HepG2 (cell line): ENCODE measurements around the gene DOCK3. TPM values are rescaled to one million over a fixed set of nuclear protein-coding genes. Genes with fewer than 3 reads are reported as not detected.

Experiments used
- ATAC-seq: fragments of 200-7000 bp; cut with Tn5 transposase; 3 replicates; pipeline ENCODE4 v1.9.1; 2020; ENCODE audit warnings: mild to moderate bottlenecking, moderate library complexity
- BruUV-seq: library from RNA; stranded (reverse); fragments of 400-500 nt; replicated peaks from 2 replicates; lab custom pipeline; 2021; lab: Mats Ljungman, UMichigan
- CTCF ChIA-PET: fragments of 300-600 bp; formaldehyde crosslinking; extraction: SDS; loops from one replicate; lab custom pipeline; 2021; ENCODE audit warnings: low total read pairs, inconsistent platforms, low intra/inter-chr PET ratio; lab: Yijun Ruan, JAX
- POLR2A ChIA-PET: fragments of 350-600 bp; sonication (Branson Sonifier 250); formaldehyde crosslinking; loops from one replicate; lab custom pipeline; 2020; ENCODE audit warnings: antibody characterized with exemption, inconsistent platforms; lab: Yijun Ruan, JAX
- DNase-seq: peaks from one replicate; pipeline ENCODE4 v3.0.0-alpha.2; 2015; ENCODE audit warnings: low spot score
- FAIRE-seq: peaks from 3 replicates; lab custom pipeline; 2011; peaks lifted over from hg19 to GRCh38; lab: Jason Lieb, UNC
- H2AFZ ChIP-seq: one replicate; pipeline ENCODE4 v1.6.1; 2011; ENCODE audit warnings: low read length, inconsistent platforms
- H3K27ac ChIP-seq: fragments of 300-600 bp; 3 replicates; pipeline ENCODE4 v1.8.0; 2011; ENCODE audit warnings: mixed run types, mild to moderate bottlenecking, mixed read lengths, low read length, inconsistent platforms; ENCODE audit not compliant: insufficient read depth; ENCODE audit errors: extremely low read length
- H3K27me3 ChIP-seq, 2 experiments: fragments of 200-600 bp in 1 of 2; 2 replicates in 1 of 2; 3 replicates in 1 of 2; pipeline versions ENCODE4 v1.6.0 to v1.8.0; 2011; ENCODE audit warnings: low read length in 2 of 2, mild to moderate bottlenecking in 2 of 2, moderate library complexity in 2 of 2, inconsistent platforms in 1 of 2; ENCODE audit not compliant: insufficient read depth in 2 of 2, control insufficient read depth in 1 of 2
- H3K36me3 ChIP-seq, 2 experiments: fragments of 200-600 bp in 1 of 2; replicated peaks in 1 of 2; 2 replicates in 1 of 2; 3 replicates in 1 of 2; pipeline versions ENCODE4 v1.5.1 to v1.8.0; 2011; ENCODE audit warnings: low read length in 2 of 2, inconsistent platforms in 1 of 2; ENCODE audit not compliant: insufficient read depth in 2 of 2, control insufficient read depth in 1 of 2
- H3K4me1 ChIP-seq: 2 replicates; pipeline ENCODE4 v1.5.1; 2012; ENCODE audit warnings: low read length, inconsistent platforms; ENCODE audit not compliant: insufficient read depth
- H3K4me2 ChIP-seq: 2 replicates; pipeline ENCODE4 v1.6.0; 2011; ENCODE audit warnings: low read depth, low read length, inconsistent platforms
- H3K4me3 ChIP-seq, 3 experiments: fragments of 200-600 bp in 1 of 3; sonication (generic), shearing (Covaris generic) in 1 of 3; replicated peaks in 1 of 3; 2 replicates each; pipeline ENCODE4 v1.5.1; 2011 to 2016; ENCODE audit warnings: low read length in 3 of 3, inconsistent platforms in 2 of 3, low read depth in 2 of 3, mild to moderate bottlenecking in 2 of 3, control low read depth in 1 of 3, mixed read lengths in 1 of 3; ENCODE audit not compliant: insufficient read depth in 1 of 3
- H3K79me2 ChIP-seq: one replicate; pipeline ENCODE4 v1.6.1; 2011; ENCODE audit warnings: low read length, inconsistent platforms; ENCODE audit not compliant: insufficient read depth
- H3K9ac ChIP-seq: 2 replicates; pipeline ENCODE4 v1.6.0; 2011; ENCODE audit warnings: mild to moderate bottlenecking, low read depth, low read length, inconsistent platforms; ENCODE audit not compliant: insufficient read depth
- H3K9me3 ChIP-seq: 2 replicates; pipeline ENCODE4 v1.5.1; 2012; ENCODE audit warnings: mild to moderate bottlenecking, low read length
- H4K20me1 ChIP-seq: 2 replicates; pipeline ENCODE4 v1.6.0; 2011; ENCODE audit warnings: inconsistent platforms, mild to moderate bottlenecking, low read length, moderate library complexity; ENCODE audit not compliant: insufficient read depth
- ETV5 ChIP-seq: IDR thresholded peaks from 2 replicates; pipeline ENCODE4 v1.6.1; 2018; ENCODE audit warnings: missing biosample characterization, missing genetic modification reagents, inconsistent platforms, borderline replicate concordance
- HOXA3 ChIP-seq: sonication (generic); formaldehyde crosslinking; IDR thresholded peaks from 2 replicates; pipeline ENCODE4 v1.5.0; 2020; ENCODE audit warnings: missing genetic modification reagents
- PHF5A ChIP-seq: IDR thresholded peaks from one replicate; pipeline ENCODE4 v1.6.1; 2018; ENCODE audit warnings: low read depth, missing genetic modification reagents; ENCODE audit not compliant: unreplicated experiment
- POLR2AphosphoS2 ChIP-seq: IDR thresholded peaks from 2 replicates; pipeline ENCODE4 v1.6.1; 2011; ENCODE audit warnings: low read depth, low read length, improper control_type of control experiment
- SAP130 ChIP-seq: IDR thresholded peaks from 2 replicates; pipeline ENCODE4 v1.6.1; 2016; ENCODE audit warnings: low read depth
- SCMH1 ChIP-seq: sonication (generic); formaldehyde crosslinking; IDR thresholded peaks from 2 replicates; pipeline ENCODE4 v1.9.0; 2021; ENCODE audit warnings: missing genetic modification reagents, mild to moderate bottlenecking, borderline replicate concordance
- ZBTB42 ChIP-seq: sonication (generic); formaldehyde crosslinking; IDR thresholded peaks from 2 replicates; pipeline ENCODE4 v1.5.0; 2020; ENCODE audit warnings: mild to moderate bottlenecking, missing genetic modification reagents
- ZNF780A ChIP-seq: sonication (generic); formaldehyde crosslinking; IDR thresholded peaks from 2 replicates; pipeline ENCODE4 v1.8.0; 2022; ENCODE audit warnings: mild to moderate bottlenecking, missing genetic modification reagents, moderate library complexity
- ZNF790 ChIP-seq: sonication (generic); formaldehyde crosslinking; IDR thresholded peaks from 2 replicates; pipeline ENCODE4 v1.8.0; 2022; ENCODE audit warnings: missing genetic modification reagents, mild to moderate bottlenecking, borderline replicate concordance
- WGBS: methylation state at CpG from one replicate; pipeline ENCODE4 v1.1.6; 2017; ENCODE audit warnings: low lambda C conversion rate; 5-methylcytosine and 5-hydroxymethylcytosine counted together
- in situ Hi-C: cut with HindIII; loops from 2 replicates; pipeline ENCODE4 v1.10.0; 2017; ENCODE audit warnings: low pct_unique_long_range_greater_than_20kb; ENCODE audit not compliant: extremely low pct_ligation_motif_present
- intact Hi-C: fragments of 100-400 bp; cut with micrococcal nuclease; formaldehyde crosslinking; loops from one replicate; pipeline ENCODE4 v1.10.0; 2022; ENCODE audit not compliant: unreplicated experiment
- polyA plus RNA-seq, 8 experiments: library from polyadenylated mRNA; depleted of rRNA in 3 of 8; stranded (reverse) in 7 of 8; unstranded in 1 of 8; fragments of >200 nt; fragmentation: Illumina TruSeq in 4 of 8; extraction: Trizol in 4 of 8; gene quantifications; 2 replicates each; pipeline versions ENCODE4 v1.2.1 to v1.2.3, GENCODE V29; 2011 to 2016; ENCODE audit warnings: low read depth in 4 of 8, missing spikeins in 1 of 8, mixed read lengths in 1 of 8; ENCODE audit not compliant: insufficient read depth in 1 of 8
- total RNA-seq, 5 experiments: library from RNA; depleted of rRNA; stranded (reverse); fragments of >200 nt; fragmentation: Illumina TruSeq; extraction: Trizol; gene quantifications; 2 replicates each; pipeline ENCODE4 v1.2.3, GENCODE V29; 2016; ENCODE audit warnings: low read depth in 1 of 5
- TF ChIP-seq, protein P1 (sequence below): sonication (generic); formaldehyde crosslinking; conservative IDR thresholded peaks from 2 replicates; pipeline ENCODE4 v1.4.0; 2020; ENCODE audit warnings: missing genetic modification reagents
- TF ChIP-seq, protein P2 (sequence below): sonication (generic); formaldehyde crosslinking; IDR thresholded peaks from 2 replicates; pipeline ENCODE4 v1.4.0; 2020; ENCODE audit warnings: missing genetic modification reagents
- TF ChIP-seq, protein P3 (sequence below): sonication (generic); formaldehyde crosslinking; IDR thresholded peaks from 2 replicates; pipeline ENCODE4 v1.4.0; 2020; ENCODE audit warnings: mild to moderate bottlenecking, missing genetic modification reagents

The DOCK3 gene
- total and polyA plus RNA-seq, 2 of the 13 experiments (the other 11 are each of a cell fraction or from before 2014, with no cell fraction given) = not detected

GRCh38 chr3:51403675-51404074 is 728.9 kb downstream of the DOCK3 start (continued):
- TF ChIP-seq HOXA3 = no peak
- TF ChIP-seq SCMH1 (CRISPR knock-in tag) = no peak
- TF ChIP-seq POLR2AphosphoS2 = no peak

DNA sequence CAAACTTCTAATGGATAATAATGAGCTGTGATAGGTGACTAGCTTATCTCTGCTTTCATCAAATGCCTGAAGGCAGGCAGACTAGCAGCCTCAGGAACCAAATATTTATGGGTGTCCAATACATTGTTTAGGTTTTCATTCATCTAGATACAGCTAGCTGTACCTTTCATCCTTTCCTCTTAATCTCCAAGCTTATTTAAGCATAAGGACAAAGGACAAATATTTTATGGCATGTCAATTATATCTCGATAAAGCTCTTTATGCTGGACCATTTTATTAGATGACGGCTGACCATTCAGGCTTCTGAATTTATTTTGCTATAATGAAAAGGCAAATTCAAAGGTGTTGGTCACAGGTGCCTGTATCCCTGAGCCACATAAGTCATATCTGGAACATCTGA is 733.3 kb downstream of the DOCK3 start:
- intact Hi-C loops = no loop called here
- TF ChIP-seq, protein P1, sequence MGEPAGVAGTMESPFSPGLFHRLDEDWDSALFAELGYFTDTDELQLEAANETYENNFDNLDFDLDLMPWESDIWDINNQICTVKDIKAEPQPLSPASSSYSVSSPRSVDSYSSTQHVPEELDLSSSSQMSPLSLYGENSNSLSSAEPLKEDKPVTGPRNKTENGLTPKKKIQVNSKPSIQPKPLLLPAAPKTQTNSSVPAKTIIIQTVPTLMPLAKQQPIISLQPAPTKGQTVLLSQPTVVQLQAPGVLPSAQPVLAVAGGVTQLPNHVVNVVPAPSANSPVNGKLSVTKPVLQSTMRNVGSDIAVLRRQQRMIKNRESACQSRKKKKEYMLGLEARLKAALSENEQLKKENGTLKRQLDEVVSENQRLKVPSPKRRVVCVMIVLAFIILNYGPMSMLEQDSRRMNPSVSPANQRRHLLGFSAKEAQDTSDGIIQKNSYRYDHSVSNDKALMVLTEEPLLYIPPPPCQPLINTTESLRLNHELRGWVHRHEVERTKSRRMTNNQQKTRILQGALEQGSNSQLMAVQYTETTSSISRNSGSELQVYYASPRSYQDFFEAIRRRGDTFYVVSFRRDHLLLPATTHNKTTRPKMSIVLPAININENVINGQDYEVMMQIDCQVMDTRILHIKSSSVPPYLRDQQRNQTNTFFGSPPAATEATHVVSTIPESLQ (CRISPR knock-in tag) = no peak
- TF ChIP-seq SAP130 (CRISPR knock-in tag) = no peak
- TF ChIP-seq, protein P2, sequence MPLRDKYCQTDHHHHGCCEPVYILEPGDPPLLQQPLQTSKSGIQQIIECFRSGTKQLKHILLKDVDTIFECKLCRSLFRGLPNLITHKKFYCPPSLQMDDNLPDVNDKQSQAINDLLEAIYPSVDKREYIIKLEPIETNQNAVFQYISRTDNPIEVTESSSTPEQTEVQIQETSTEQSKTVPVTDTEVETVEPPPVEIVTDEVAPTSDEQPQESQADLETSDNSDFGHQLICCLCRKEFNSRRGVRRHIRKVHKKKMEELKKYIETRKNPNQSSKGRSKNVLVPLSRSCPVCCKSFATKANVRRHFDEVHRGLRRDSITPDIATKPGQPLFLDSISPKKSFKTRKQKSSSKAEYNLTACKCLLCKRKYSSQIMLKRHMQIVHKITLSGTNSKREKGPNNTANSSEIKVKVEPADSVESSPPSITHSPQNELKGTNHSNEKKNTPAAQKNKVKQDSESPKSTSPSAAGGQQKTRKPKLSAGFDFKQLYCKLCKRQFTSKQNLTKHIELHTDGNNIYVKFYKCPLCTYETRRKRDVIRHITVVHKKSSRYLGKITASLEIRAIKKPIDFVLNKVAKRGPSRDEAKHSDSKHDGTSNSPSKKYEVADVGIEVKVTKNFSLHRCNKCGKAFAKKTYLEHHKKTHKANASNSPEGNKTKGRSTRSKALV (CRISPR knock-in tag) = no peak
- no peak for TF ChIP-seq ZNF790 (CRISPR knock-in tag)
- TF ChIP-seq, protein P3, sequence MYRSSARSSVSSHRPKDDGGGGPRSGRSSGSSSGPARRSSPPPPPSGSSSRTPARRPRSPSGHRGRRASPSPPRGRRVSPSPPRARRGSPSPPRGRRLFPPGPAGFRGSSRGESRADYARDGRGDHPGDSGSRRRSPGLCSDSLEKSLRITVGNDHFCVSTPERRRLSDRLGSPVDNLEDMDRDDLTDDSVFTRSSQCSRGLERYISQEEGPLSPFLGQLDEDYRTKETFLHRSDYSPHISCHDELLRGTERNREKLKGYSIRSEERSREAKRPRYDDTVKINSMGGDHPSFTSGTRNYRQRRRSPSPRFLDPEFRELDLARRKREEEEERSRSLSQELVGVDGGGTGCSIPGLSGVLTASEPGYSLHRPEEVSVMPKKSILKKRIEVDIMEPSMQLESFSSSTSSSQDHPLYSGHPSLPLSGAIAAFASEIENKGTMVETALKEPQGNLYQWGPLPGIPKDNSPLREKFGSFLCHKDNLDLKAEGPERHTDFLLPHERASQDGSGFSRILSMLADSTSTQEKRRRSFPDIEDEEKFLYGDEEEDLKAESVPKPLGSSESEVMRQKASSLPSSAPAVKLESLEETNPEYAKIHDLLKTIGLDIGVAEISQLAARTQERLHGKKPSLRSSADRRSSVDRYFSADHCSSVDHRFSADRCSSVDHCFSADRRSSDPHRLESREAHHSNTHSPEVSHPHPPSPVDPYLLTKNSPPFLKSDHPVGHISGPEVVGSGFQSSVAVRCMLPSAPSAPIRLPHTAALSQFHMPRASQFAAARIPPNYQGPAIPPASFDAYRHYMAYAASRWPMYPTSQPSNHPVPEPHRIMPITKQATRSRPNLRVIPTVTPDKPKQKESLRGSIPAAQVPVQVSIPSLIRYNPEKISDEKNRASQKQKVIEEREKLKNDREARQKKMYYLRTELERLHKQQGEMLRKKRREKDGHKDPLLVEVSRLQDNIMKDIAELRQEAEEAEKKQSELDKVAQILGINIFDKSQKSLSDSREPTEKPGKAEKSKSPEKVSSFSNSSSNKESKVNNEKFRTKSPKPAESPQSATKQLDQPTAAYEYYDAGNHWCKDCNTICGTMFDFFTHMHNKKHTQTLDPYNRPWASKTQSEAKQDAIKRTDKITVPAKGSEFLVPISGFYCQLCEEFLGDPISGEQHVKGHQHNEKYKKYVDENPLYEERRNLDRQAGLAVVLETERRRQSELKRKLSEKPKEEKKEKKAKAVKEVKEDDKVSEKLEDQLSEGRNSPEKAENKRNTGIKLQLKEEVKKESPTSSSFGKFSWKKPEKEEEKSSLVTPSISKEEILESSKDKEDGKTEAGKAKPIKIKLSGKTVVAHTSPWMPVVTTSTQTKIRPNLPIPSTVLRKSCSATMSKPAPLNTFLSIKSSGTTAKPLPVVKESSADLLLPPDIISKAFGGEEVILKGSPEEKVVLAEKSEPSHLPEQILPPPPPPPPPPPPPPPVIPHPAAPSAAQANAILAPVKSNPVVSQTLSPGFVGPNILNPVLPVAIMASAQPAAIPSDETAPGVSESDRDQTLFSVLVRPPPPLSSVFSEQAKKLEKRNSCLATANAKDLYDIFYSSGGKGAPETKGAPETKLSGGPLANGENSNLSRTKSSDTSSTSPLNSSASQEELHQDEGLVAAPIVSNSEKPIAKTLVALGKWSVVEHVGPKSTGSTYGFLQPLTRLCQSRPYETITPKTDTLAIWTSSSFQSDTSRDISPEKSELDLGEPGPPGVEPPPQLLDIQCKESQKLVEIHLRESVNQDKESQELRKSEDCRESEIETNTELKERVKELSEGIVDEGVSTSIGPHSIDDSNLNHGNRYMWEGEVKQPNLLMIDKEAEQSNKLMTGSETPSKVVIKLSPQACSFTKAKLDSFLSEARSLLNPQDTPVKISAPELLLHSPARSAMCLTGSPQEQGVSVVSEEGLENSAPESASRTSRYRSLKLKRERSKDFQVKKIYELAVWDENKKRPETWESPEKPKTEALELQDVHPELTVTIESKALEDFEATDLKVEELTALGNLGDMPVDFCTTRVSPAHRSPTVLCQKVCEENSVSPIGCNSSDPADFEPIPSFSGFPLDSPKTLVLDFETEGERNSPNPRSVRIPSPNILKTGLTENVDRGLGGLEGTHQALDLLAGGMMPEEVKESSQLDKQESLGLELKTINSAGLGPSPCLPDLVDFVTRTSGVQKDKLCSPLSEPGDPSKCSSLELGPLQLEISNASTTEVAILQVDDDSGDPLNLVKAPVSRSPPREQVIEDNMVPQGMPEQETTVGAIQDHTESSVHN = no peak
- TF ChIP-seq ZNF780A = no peak
- TF ChIP-seq PHF5A = no peak
- TF ChIP-seq ETV5 (CRISPR knock-in tag) = no peak
- no peak for TF ChIP-seq ZBTB42 (CRISPR knock-in tag)

More for the DNA sequence above, 733.3 kb downstream of the DOCK3 start:
- no TSS peak for BruUV-seq
- no peak overlapping the region for H3K27ac ChIP-seq
- no peaks in the 10 kb centered on the region for H3K9me3 ChIP-seq
- WGBS = 95% methylated on average over 2 of the region's 2 CpGs
- no peak overlapping the region for H3K4me3 ChIP-seq
- H3K4me2 ChIP-seq = no peak overlapping the region
- H3K4me1 ChIP-seq = no peaks in the 10 kb centered on the region
- ATAC-seq (no peak), DNase-seq (no peak), FAIRE-seq (no peak)
- no peaks in the 10 kb centered on the region; a peak in 1 of 5 replicates for H3K27me3 ChIP-seq
- H3K36me3 ChIP-seq = peaks cover 22 to 65% of the 10 kb centered on the region in 2 experiments
- in situ Hi-C loops = no loop called here
- H4K20me1 ChIP-seq = no peaks in the 10 kb centered on the region
- ChIA-PET CTCF (no interaction called here), POLR2A (interaction anchor here (0.6 kb wide), 1 partner anchor 797 kb away, joined by 4 read pairs; the partner anchor contains the start of gene CISH)
- H2AFZ ChIP-seq = no peak overlapping the region
- no peak overlapping the region for H3K9ac ChIP-seq
- H3K79me2 ChIP-seq = no peaks in the 10 kb centered on the region
